T-cell (primary cell): ENCODE results near the gene FTCDNL1. TPM values are rescaled to one million over a fixed set of nuclear protein-coding genes. Genes with fewer than 3 reads are reported as not detected.
A peak's percentile ranks its signal among the peaks of the same experiment; 100 is the strongest.

ENCODE experiments used
- ATAC-seq, 4 experiments: fragments of 200-7000 bp in 3 of 4; fragments of 150-1000 bp in 1 of 4; cut with Tn5 transposase; replicated peaks in 1 of 4; 1 replicate in 3 of 4; 2 replicates in 1 of 4; pipeline ENCODE4 v1.10.0; 2021; ENCODE audit warnings: moderate library complexity in 3 of 4, mild to moderate bottlenecking in 2 of 4, moderate number of reproducible peaks in 1 of 4
- CTCF ChIA-PET, 2 donors: fragments of 300-600 bp; sonication (Branson Sonifier 250); formaldehyde crosslinking; loops; one replicate each; lab custom pipeline; 2022; ENCODE audit warnings: antibody characterized with exemption in 2 of 2; lab: Charles Lee
- POLR2A ChIA-PET, 2 donors: fragments of 300-600 bp; sonication (Branson Sonifier 250); formaldehyde crosslinking; loops; one replicate each; lab custom pipeline; 2022; ENCODE audit warnings: antibody characterized with exemption in 2 of 2; lab: Charles Lee
- DNase-seq, 35 experiments: peaks; one replicate each; pipeline versions ENCODE4 v3.0.0 to v3.0.0-alpha.2; 2013 to 2023
- H3K27ac ChIP-seq: one replicate; pipeline ENCODE4 v1.5.1; 2013; ENCODE audit warnings: low read length
- H3K27me3 ChIP-seq, 2 experiments: replicated peaks in 1 of 2; 1 replicate in 1 of 2; 2 replicates in 1 of 2; pipeline versions ENCODE4 v1.6.1 to v1.7.0; 2013; ENCODE audit warnings: low read length in 1 of 2, mixed read lengths in 1 of 2; ENCODE audit not compliant: control insufficient read depth in 2 of 2, insufficient read depth in 2 of 2; ENCODE audit errors: extremely low read depth in 1 of 2
- H3K36me3 ChIP-seq, 2 donors: 1 replicate in 1 of 2; 2 replicates in 1 of 2; pipeline versions ENCODE4 v1.6.1 to v1.7.0; 2013; ENCODE audit warnings: low read length in 1 of 2; ENCODE audit not compliant: control insufficient read depth in 2 of 2, insufficient read depth in 1 of 2; ENCODE audit errors: extremely low read depth in 1 of 2
- H3K4me1 ChIP-seq, 2 experiments: 1 replicate in 1 of 2; 2 replicates in 1 of 2; pipeline versions ENCODE4 v1.6.1 to v1.7.0; 2013; ENCODE audit warnings: low read length in 2 of 2, mixed read lengths in 1 of 2; ENCODE audit not compliant: insufficient read depth in 2 of 2, control insufficient read depth in 1 of 2; ENCODE audit errors: extremely low read depth in 1 of 2
- H3K4me3 ChIP-seq, 2 donors: 1 replicate in 1 of 2; 2 replicates in 1 of 2; pipeline versions ENCODE4 v1.5.1 to v1.7.0; 2013; ENCODE audit warnings: mild to moderate bottlenecking in 2 of 2, low read length in 1 of 2, moderate library complexity in 1 of 2; ENCODE audit not compliant: control insufficient read depth in 1 of 2; ENCODE audit errors: extremely low read depth in 1 of 2
- H3K9me3 ChIP-seq: 2 replicates; pipeline ENCODE4 v1.7.0; 2013
- H3K27ac Mint-ChIP-seq, 2 donors: one replicate each; pipeline ENCODE4 v1.8.0; 2020 to 2021; ENCODE audit warnings: mild to moderate bottlenecking in 2 of 2, mixed read lengths in 2 of 2
- H3K27me3 Mint-ChIP-seq, 2 donors: one replicate each; pipeline ENCODE4 v1.8.0; 2021 to 2022; ENCODE audit warnings: mixed read lengths in 2 of 2
- H3K36me3 Mint-ChIP-seq: one replicate; pipeline ENCODE4 v1.8.0; 2021; ENCODE audit warnings: mixed read lengths
- H3K4me1 Mint-ChIP-seq, 3 donors: one replicate each; pipeline ENCODE4 v1.8.0; 2020 to 2022; ENCODE audit warnings: mixed read lengths in 3 of 3, mild to moderate bottlenecking in 1 of 3
- H3K4me3 Mint-ChIP-seq, 3 donors: one replicate each; pipeline ENCODE4 v1.8.0; 2020 to 2022; ENCODE audit warnings: mild to moderate bottlenecking in 3 of 3, mixed read lengths in 3 of 3, moderate library complexity in 3 of 3
- H3K9me3 Mint-ChIP-seq, 3 donors: one replicate each; pipeline ENCODE4 v1.8.0; 2020 to 2022; ENCODE audit warnings: mixed read lengths in 3 of 3
- WGBS: methylation state at CpG from one replicate; pipeline ENCODE4 v1.1.5; 2013; ENCODE audit warnings: missing lambda C conversion rate; ENCODE audit not compliant: insufficient coverage; 5-methylcytosine and 5-hydroxymethylcytosine counted together
- total RNA-seq, 35 experiments: library from RNA in 6 of 35; stranded (reverse) in 6 of 35; fragments of 120-200 nt in 1 of 35; gene quantifications; one replicate each; pipeline versions ENCODE4 v1.2.1 to v1.2.4 and lab custom pipeline; 2013 to 2026

FTCDNL1 gene
- total RNA-seq, 5 donors from 2014 or later (not counting 1 experiment from before 2014, with no cell fraction given): 0.77 to 3.8 (median 2.6) TPM

- DNase-seq (no peak), ATAC-seq (no peak)
- peaks cover 20 to 21% of the 10 kb centered on the region in 2 donors for H3K27me3 Mint-ChIP-seq
- POLR2A ChIA-PET: no interaction called here
- no peak overlapping the region for H3K27ac ChIP-seq
- peaks cover 0 to 8% of the 10 kb centered on the region in 2 experiments for H3K27me3 ChIP-seq
- H3K27ac Mint-ChIP-seq: no peak overlapping the region
- no peaks in the 10 kb centered on the region for H3K9me3 ChIP-seq
- no peaks in the 10 kb centered on the region for H3K36me3 ChIP-seq
- H3K4me3 Mint-ChIP-seq: no peak overlapping the region
- H3K36me3 Mint-ChIP-seq: no peaks in the 10 kb centered on the region
- no peak overlapping the region for H3K4me3 ChIP-seq
- 83% methylated on average over 2 of the region's 5 CpGs for WGBS
- peaks cover 0 to 2% of the 10 kb centered on the region in 2 experiments for H3K4me1 ChIP-seq
- peaks cover 0 to 6% (median 4%) of the 10 kb centered on the region in 3 donors for H3K4me1 Mint-ChIP-seq
- CTCF ChIA-PET: no interaction called here
- H3K9me3 Mint-ChIP-seq: no peaks in the 10 kb centered on the region
These were observed 106.7 kb downstream of the FTCDNL1 start for GRCh38 chr2:199744260-199744659.

DNA sequence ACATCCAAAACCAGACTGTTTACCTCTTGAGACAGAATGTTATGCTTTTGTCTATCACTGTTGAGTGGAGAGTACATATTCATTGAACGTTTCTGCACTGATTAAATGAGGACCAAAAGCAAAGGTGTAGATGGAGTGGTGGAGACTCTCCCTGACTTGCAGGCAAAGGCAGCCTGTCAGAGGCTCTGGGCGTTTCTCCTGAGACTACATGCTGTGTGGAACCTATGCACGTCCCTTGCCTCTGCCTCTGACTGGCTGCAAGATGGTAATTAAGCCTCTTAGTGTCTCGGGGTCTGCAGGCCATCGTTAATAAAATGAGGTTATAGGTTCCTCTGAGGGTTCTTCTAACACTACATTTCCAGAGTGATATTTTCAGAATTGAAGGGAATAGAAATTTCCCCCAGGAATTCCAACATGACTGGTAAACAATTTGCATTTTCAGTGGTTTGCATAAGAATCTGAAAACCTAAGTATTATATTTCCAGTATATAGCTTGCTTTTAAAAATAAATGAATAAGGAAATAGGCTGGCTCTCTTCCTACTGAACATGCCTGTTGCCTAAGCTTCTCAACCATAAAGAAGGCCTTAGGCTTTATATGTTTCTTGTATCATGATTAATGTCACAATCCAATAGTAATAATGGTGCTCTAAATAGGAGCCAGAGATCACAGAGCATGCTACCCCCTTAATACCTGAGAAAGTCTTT lies 107.4 kb downstream of the FTCDNL1 start:
- H3K27me3 ChIP-seq: peaks cover 0 to 8% of the 10 kb centered on the region in 2 experiments
- ATAC-seq (no peak), DNase-seq (no peak)
- H3K4me3 ChIP-seq: no peak overlapping the region
- no peaks in the 10 kb centered on the region for H3K9me3 ChIP-seq
- Mint-ChIP-seq H3K27me3 (peaks cover 24 to 26% of the 10 kb centered on the region in 2 donors), H3K9me3 (no peaks in the 10 kb centered on the region), H3K4me3 (no peak overlapping the region), H3K4me1 (peaks cover 0 to 6% (median 4%) of the 10 kb centered on the region in 3 donors), H3K36me3 (no peaks in the 10 kb centered on the region), H3K27ac (no peak overlapping the region)
- no peaks in the 10 kb centered on the region for H3K36me3 ChIP-seq
- ChIA-PET CTCF (interaction anchor here in 1 of 2 donors (5.9 kb wide), 1 partner anchor 1430 kb away, joined by 38 read pairs; no protein-coding TSS in a partner anchor), POLR2A (no interaction called here)
- H3K4me1 ChIP-seq: peaks cover 0 to 2% of the 10 kb centered on the region in 2 experiments
- 31% methylated on average over 3 of the region's 5 CpGs for WGBS
- H3K27ac ChIP-seq: no peak overlapping the region

- 80% methylated on average over 1 of the region's 2 CpGs for WGBS
- Mint-ChIP-seq H3K4me3 (no peak overlapping the region), H3K4me1 (peaks cover 0 to 6% (median 4%) of the 10 kb centered on the region in 3 donors), H3K9me3 (no peaks in the 10 kb centered on the region), H3K27ac (no peak overlapping the region), H3K36me3 (no peaks in the 10 kb centered on the region), H3K27me3 (peaks cover 21 to 27% of the 10 kb centered on the region in 2 donors)
- ATAC-seq (no peak), DNase-seq (no peak)
- Histone ChIP-seq H3K27ac (no peak overlapping the region), H3K4me1 (peaks cover 0 to 2% of the 10 kb centered on the region in 2 experiments), H3K4me3 (no peak overlapping the region), H3K36me3 (no peaks in the 10 kb centered on the region), H3K9me3 (no peaks in the 10 kb centered on the region), H3K27me3 (peaks cover 0 to 9% of the 10 kb centered on the region in 2 experiments)
- POLR2A ChIA-PET: no interaction called here
- CTCF ChIA-PET: interaction anchor here (1.0 to 5.9 kb wide), 3 partner anchors 12 to 1429 kb away, joined by 3 to 38 read pairs (median 32); no protein-coding TSS in a partner anchor
These were observed 108.1 kb downstream of the FTCDNL1 start for GRCh38 chr2:199742884-199743283.

- peaks cover 0 to 2% of the 10 kb centered on the region in 2 experiments for H3K4me1 ChIP-seq
- H3K27me3 ChIP-seq: peaks cover 0 to 11% of the 10 kb centered on the region in 2 experiments
- Mint-ChIP-seq H3K27me3 (peaks cover 17 to 27% of the 10 kb centered on the region in 2 donors), H3K36me3 (no peaks in the 10 kb centered on the region), H3K4me1 (peaks cover 0 to 6% (median 4%) of the 10 kb centered on the region in 3 donors), H3K4me3 (no peak overlapping the region), H3K27ac (no peak overlapping the region), H3K9me3 (no peaks in the 10 kb centered on the region)
- 64% methylated on average over 5 of the region's 5 CpGs for WGBS
- H3K27ac ChIP-seq: no peak overlapping the region
- H3K9me3 ChIP-seq: no peaks in the 10 kb centered on the region
- H3K36me3 ChIP-seq: no peaks in the 10 kb centered on the region
- ChIA-PET POLR2A (no interaction called here), CTCF (interaction anchor here (0.6 to 5.9 kb wide), 12 partner anchors 11 to 1431 kb away, joined by 3 to 38 read pairs (median 4); no protein-coding TSS in a partner anchor)
- no peak overlapping the region for H3K4me3 ChIP-seq
- ATAC-seq (no peak), DNase-seq (no peak)
These were observed 110.9 kb downstream of the FTCDNL1 start for GRCh38 chr2:199740111-199740428.

GRCh38 chr2:199739413-199740110 lies 111.4 kb downstream of the FTCDNL1 start:
- POLR2A ChIA-PET: no interaction called here
- peak in 31 of 35 experiments; percentile 6 to 64 (median 41) for DNase-seq
- H3K4me3 Mint-ChIP-seq: no peak overlapping the region
- no peak overlapping the region for H3K27ac ChIP-seq
- peak in 1 of 4 experiments; percentile 49 for ATAC-seq
- no peak overlapping the region for H3K27ac Mint-ChIP-seq
- WGBS: 19% methylated on average over 5 of the region's 15 CpGs
- H3K27me3 ChIP-seq: peaks cover 0 to 11% of the 10 kb centered on the region in 2 experiments
- peaks cover 0 to 6% (median 4%) of the 10 kb centered on the region in 3 donors for H3K4me1 Mint-ChIP-seq
- no peaks in the 10 kb centered on the region for H3K36me3 ChIP-seq
- H3K36me3 Mint-ChIP-seq: no peaks in the 10 kb centered on the region
- CTCF ChIA-PET: interaction anchor here (0.6 to 5.9 kb wide), 13 partner anchors 11 to 1430 kb away, joined by 3 to 38 read pairs (median 3); no protein-coding TSS in a partner anchor
- peaks cover 0 to 2% of the 10 kb centered on the region in 2 experiments for H3K4me1 ChIP-seq
- no peaks in the 10 kb centered on the region for H3K9me3 Mint-ChIP-seq
- no peaks in the 10 kb centered on the region for H3K9me3 ChIP-seq
- H3K27me3 Mint-ChIP-seq: peaks cover 17 to 24% of the 10 kb centered on the region in 2 donors
- no peak overlapping the region for H3K4me3 ChIP-seq

- H3K27ac Mint-ChIP-seq: no peak overlapping the region
- no peak overlapping the region for H3K4me3 Mint-ChIP-seq
- peaks cover 0 to 2% of the 10 kb centered on the region in 2 experiments for H3K4me1 ChIP-seq
- DNase-seq (no peak), ATAC-seq (no peak)
- CTCF ChIA-PET: interaction anchor here (0.6 to 5.9 kb wide), 7 partner anchors 10 to 1425 kb away, joined by 3 to 38 read pairs (median 3); no protein-coding TSS in a partner anchor
- WGBS: no CpG with 5 or more reads among the region's 7 CpGs
- H3K27ac ChIP-seq: no peak overlapping the region
- peaks cover 17 to 24% of the 10 kb centered on the region in 2 donors for H3K27me3 Mint-ChIP-seq
- peaks cover 0 to 11% of the 10 kb centered on the region in 2 experiments for H3K27me3 ChIP-seq
- POLR2A ChIA-PET: interaction anchor here in 1 of 2 donors (0.7 kb wide), 1 partner anchor 1398 kb away, joined by 3 read pairs; no protein-coding TSS in a partner anchor
- H3K36me3 Mint-ChIP-seq: no peaks in the 10 kb centered on the region
- H3K4me1 Mint-ChIP-seq: peaks cover 0 to 6% (median 4%) of the 10 kb centered on the region in 3 donors
- no peaks in the 10 kb centered on the region for H3K9me3 ChIP-seq
- no peaks in the 10 kb centered on the region for H3K9me3 Mint-ChIP-seq
- no peak overlapping the region for H3K4me3 ChIP-seq
- H3K36me3 ChIP-seq: no peaks in the 10 kb centered on the region
These were observed 112.1 kb downstream of the FTCDNL1 start for GRCh38 chr2:199738727-199739412.
